H1 (cell line): Measurements from ENCODE around the gene ARMC10. TPM values are rescaled to one million over a fixed set of nuclear protein-coding genes. Genes with fewer than 3 reads are reported as not detected.

Experiments used
- CTCF ChIA-PET: fragments of 300-600 bp; sonication (Branson Sonifier 250); formaldehyde crosslinking; loops from one replicate; lab custom pipeline; 2021; ENCODE audit not compliant: partially characterized antibody; lab: Charles Lee
- POLR2A ChIA-PET: fragments of 300-600 bp; sonication (Branson Sonifier 250); formaldehyde crosslinking; loops from one replicate; lab custom pipeline; 2021; ENCODE audit warnings: inconsistent platforms; ENCODE audit not compliant: partially characterized antibody; lab: Charles Lee
- DNase-seq, 2 experiments: peaks; one replicate each; pipeline versions ENCODE4 v3.0.0 to v3.0.0-alpha.2; 2010 to 2022; ENCODE audit warnings: low spot score in 2 of 2, low read depth in 1 of 2, mixed read lengths in 1 of 2
- FAIRE-seq: peaks from 2 replicates; lab custom pipeline; 2011; peaks lifted over from hg19 to GRCh38; lab: Jason Lieb, UNC
- H2AFZ ChIP-seq: 2 replicates; pipeline ENCODE4 v1.8.1; 2012; ENCODE audit warnings: low read length, inconsistent platforms
- H2AK5ac ChIP-seq: 2 replicates; pipeline ENCODE4 v1.6.1; 2013; ENCODE audit warnings: low read depth, low read length
- H2BK120ac ChIP-seq: replicated peaks from 2 replicates; pipeline ENCODE3; 2013; ENCODE audit warnings: low read depth, low read length, inconsistent platforms
- H2BK12ac ChIP-seq: 2 replicates; pipeline ENCODE4 v1.6.1; 2013; ENCODE audit warnings: low read depth, low read length
- H2BK15ac ChIP-seq: 2 replicates; pipeline ENCODE4 v1.6.1; 2013; ENCODE audit warnings: low read length
- H2BK20ac ChIP-seq: 2 replicates; pipeline ENCODE4 v1.6.1; 2013; ENCODE audit warnings: low read length
- H2BK5ac ChIP-seq: 2 replicates; pipeline ENCODE4 v1.6.1; 2013; ENCODE audit warnings: low read depth, low read length
- H3K14ac ChIP-seq: 2 replicates; pipeline ENCODE4 v1.6.1; 2013; ENCODE audit warnings: inconsistent platforms; ENCODE audit not compliant: insufficient read length
- H3K18ac ChIP-seq: 2 replicates; pipeline ENCODE4 v1.6.1; 2013; ENCODE audit warnings: low read length; ENCODE audit errors: extremely low read depth
- H3K23ac ChIP-seq: 2 replicates; pipeline ENCODE4 v1.6.1; 2013; ENCODE audit warnings: inconsistent platforms; ENCODE audit not compliant: insufficient read length
- H3K23me2 ChIP-seq: 2 replicates; pipeline ENCODE4 v1.6.1; 2013; ENCODE audit warnings: low read depth, low read length
- H3K27ac ChIP-seq: 2 replicates; pipeline ENCODE4 v1.6.1; 2011; ENCODE audit warnings: low read depth, low read length, inconsistent platforms
- H3K27me3 ChIP-seq, 4 experiments: replicated peaks in 1 of 4; 1 replicate in 1 of 4; 2 replicates in 3 of 4; pipeline versions ENCODE4 v1.6.1 to v1.8.1; 2011 to 2013; ENCODE audit warnings: low read length in 3 of 4, mild to moderate bottlenecking in 3 of 4, inconsistent platforms in 2 of 4, mixed read lengths in 2 of 4, moderate library complexity in 1 of 4; ENCODE audit not compliant: control insufficient read depth in 3 of 4, insufficient read depth in 3 of 4; ENCODE audit errors: extremely low read depth in 1 of 4
- H3K36me3 ChIP-seq, 4 experiments: 2 replicates each; pipeline versions ENCODE4 v1.6.1 to v1.8.1; 2011 to 2013; ENCODE audit warnings: mild to moderate bottlenecking in 4 of 4, low read length in 3 of 4, moderate library complexity in 2 of 4, control low read depth in 1 of 4, inconsistent platforms in 1 of 4; ENCODE audit not compliant: insufficient read depth in 4 of 4, control insufficient read depth in 2 of 4
- H3K4ac ChIP-seq: replicated peaks from 2 replicates; pipeline ENCODE3; 2013; ENCODE audit warnings: low read length, low read depth, mixed read lengths, inconsistent platforms; ENCODE audit not compliant: insufficient read length
- H3K4me1 ChIP-seq, 4 experiments: replicated peaks in 1 of 4; 1 replicate in 1 of 4; 2 replicates in 3 of 4; pipeline versions ENCODE4 v1.6.1 to v1.8.1; 2011 to 2013; ENCODE audit warnings: low read length in 3 of 4, inconsistent platforms in 2 of 4, mixed read lengths in 1 of 4; ENCODE audit not compliant: insufficient read depth in 4 of 4, control insufficient read depth in 3 of 4
- H3K4me2 ChIP-seq, 2 experiments: 2 replicates each; pipeline versions ENCODE4 v1.6.1 to v1.8.1; 2011 to 2013; ENCODE audit warnings: low read depth in 2 of 2, low read length in 2 of 2, control low read depth in 1 of 2, inconsistent platforms in 1 of 2, mild to moderate bottlenecking in 1 of 2; ENCODE audit not compliant: insufficient read depth in 1 of 2
- H3K4me3 ChIP-seq, 4 experiments: fragments of 200-600, 300-600 bp in 1 of 4; sonication (generic), shearing (Covaris generic), sonication (Bioruptor Twin) in 1 of 4; 2 replicates each; pipeline versions ENCODE4 v1.5.1 to v1.8.1; 2011 to 2016; ENCODE audit warnings: low read length in 4 of 4, low read depth in 3 of 4, control low read depth in 2 of 4, inconsistent platforms in 2 of 4, mild to moderate bottlenecking in 2 of 4, mixed read lengths in 1 of 4, moderate library complexity in 1 of 4; ENCODE audit not compliant: insufficient read depth in 2 of 4; ENCODE audit errors: extremely low read depth in 1 of 4
- H3K56ac ChIP-seq: replicated peaks from 2 replicates; pipeline ENCODE3; 2013; ENCODE audit warnings: low read depth, mild to moderate bottlenecking, mixed read lengths, low read length, inconsistent platforms; ENCODE audit not compliant: insufficient read length
- H3K79me1 ChIP-seq: 2 replicates; pipeline ENCODE4 v1.6.1; 2013; ENCODE audit warnings: low read depth, low read length, control low read depth
- H3K79me2 ChIP-seq, 2 experiments: 2 replicates each; pipeline versions ENCODE4 v1.6.1 to v1.8.1; 2012 to 2013; ENCODE audit warnings: low read length in 2 of 2, mild to moderate bottlenecking in 2 of 2, inconsistent platforms in 1 of 2; ENCODE audit not compliant: insufficient read depth in 2 of 2, control insufficient read depth in 1 of 2
- H3K9ac ChIP-seq, 4 experiments: replicated peaks in 1 of 4; 1 replicate in 1 of 4; 2 replicates in 3 of 4; pipeline versions ENCODE4 v1.6.1 to v1.8.1; 2011 to 2013; ENCODE audit warnings: low read depth in 3 of 4, low read length in 3 of 4, control low read depth in 2 of 4, mild to moderate bottlenecking in 2 of 4, moderate library complexity in 2 of 4, inconsistent platforms in 1 of 4; ENCODE audit errors: extremely low read depth in 1 of 4
- H3K9me3 ChIP-seq, 2 experiments: 2 replicates each; pipeline versions ENCODE4 v1.6.1 to v1.8.1; 2012 to 2013; ENCODE audit warnings: mild to moderate bottlenecking in 2 of 2, moderate library complexity in 2 of 2, control low read depth in 1 of 2, inconsistent platforms in 1 of 2, low read depth in 1 of 2, low read length in 1 of 2, mixed read lengths in 1 of 2; ENCODE audit not compliant: insufficient read depth in 2 of 2
- H4K20me1 ChIP-seq, 2 experiments: replicated peaks in 1 of 2; 2 replicates each; pipeline versions ENCODE3 to v1.8.1; 2011 to 2013; ENCODE audit warnings: inconsistent platforms in 2 of 2, low read length in 2 of 2, mild to moderate bottlenecking in 1 of 2; ENCODE audit not compliant: insufficient read depth in 2 of 2, control insufficient read depth in 1 of 2
- H4K5ac ChIP-seq: 2 replicates; pipeline ENCODE4 v1.6.1; 2013; ENCODE audit warnings: low read length, low read depth, mixed read lengths, inconsistent platforms; ENCODE audit not compliant: insufficient read length
- H4K8ac ChIP-seq: 2 replicates; pipeline ENCODE4 v1.8.0; 2013; ENCODE audit warnings: mild to moderate bottlenecking, moderate library complexity, low read length, inconsistent platforms; ENCODE audit not compliant: insufficient read depth; ENCODE audit errors: extremely low read depth
- H4K91ac ChIP-seq: replicated peaks from 2 replicates; pipeline ENCODE3; 2013; ENCODE audit warnings: low read length, mixed read lengths, inconsistent platforms; ENCODE audit not compliant: insufficient read length
- BRCA1 ChIP-seq: IDR thresholded peaks from 2 replicates; pipeline ENCODE4 v1.6.1; 2012; ENCODE audit warnings: low read depth, low read length, improper control_type of control experiment
- CREB1 ChIP-seq: IDR thresholded peaks from 2 replicates; pipeline ENCODE4 v1.6.1; 2012; ENCODE audit warnings: inconsistent platforms
- CTCF ChIP-seq, 3 experiments: IDR thresholded peaks; 1 replicate in 2 of 3; 2 replicates in 1 of 3; pipeline versions ENCODE4 v1.5.1 to v1.6.1; 2011; ENCODE audit warnings: low read length in 3 of 3, mild to moderate bottlenecking in 3 of 3, inconsistent platforms in 2 of 3, low read depth in 1 of 3, moderate library complexity in 1 of 3; ENCODE audit not compliant: insufficient read depth in 1 of 3; ENCODE audit errors: control extremely low read depth in 1 of 3
- GTF2F1 ChIP-seq: IDR thresholded peaks from 2 replicates; pipeline ENCODE4 v1.6.1; 2012; ENCODE audit warnings: low read depth, low read length, improper control_type of control experiment, borderline replicate concordance
- HDAC2 ChIP-seq, 2 experiments: fragments of 300-600 bp in 1 of 2; sonication (generic) in 1 of 2; IDR thresholded peaks; 2 replicates each; pipeline ENCODE4 v1.6.1; 2011 to 2012; ENCODE audit warnings: low read depth in 2 of 2, low read length in 2 of 2, mild to moderate bottlenecking in 2 of 2, moderate library complexity in 2 of 2, borderline replicate concordance in 1 of 2, inconsistent platforms in 1 of 2
- JUND ChIP-seq: IDR thresholded peaks from 2 replicates; pipeline ENCODE4 v1.6.1; 2011; ENCODE audit warnings: mild to moderate bottlenecking, improper control_type of control experiment, low read length
- KDM1A ChIP-seq: fragments of 200-600, 300-600 bp; sonication (generic); IDR thresholded peaks from 2 replicates; pipeline ENCODE4 v1.7.1; 2016; ENCODE audit warnings: mild to moderate bottlenecking, low read length, borderline replicate concordance
- POLR2A ChIP-seq, 2 experiments: IDR thresholded peaks; 1 replicate in 1 of 2; 2 replicates in 1 of 2; pipeline ENCODE4 v1.6.1; 2011; ENCODE audit warnings: low read depth in 2 of 2, low read length in 2 of 2, mild to moderate bottlenecking in 2 of 2; ENCODE audit errors: control extremely low read depth in 1 of 2
- RFX5 ChIP-seq: IDR thresholded peaks from 2 replicates; pipeline ENCODE4 v1.6.1; 2011; ENCODE audit warnings: low read depth, low read length, improper control_type of control experiment, borderline replicate concordance
- SP4 ChIP-seq: IDR thresholded peaks from 2 replicates; pipeline ENCODE4 v1.6.1; 2012; ENCODE audit warnings: low read length, inconsistent platforms
- YY1 ChIP-seq: IDR thresholded peaks from 2 replicates; pipeline ENCODE4 v1.6.1; 2011; ENCODE audit warnings: low read depth, mild to moderate bottlenecking, low read length
- WGBS, 2 experiments: shearing (Covaris generic) in 1 of 2; methylation state at CpG; one replicate each; pipeline versions ENCODE4 v1.1.6 to v1.1.7; 2013 to 2015; ENCODE audit warnings: low lambda C conversion rate in 2 of 2, mixed read lengths in 2 of 2, inconsistent platforms in 1 of 2, low coverage in 1 of 2, missing lambda C conversion rate in 1 of 2; ENCODE audit not compliant: insufficient replicate concordance in 2 of 2, insufficient coverage in 1 of 2, insufficient read length in 1 of 2; ENCODE audit errors: extremely low coverage in 1 of 2, missing lambda C conversion rate in 1 of 2; 5-methylcytosine and 5-hydroxymethylcytosine counted together
- polyA plus RNA-seq, 7 experiments: library from polyadenylated mRNA; depleted of rRNA in 3 of 7; stranded (reverse) in 5 of 7; unstranded in 2 of 7; fragments of >200 nt in 5 of 7; fragments of 200-250 nt in 2 of 7; gene quantifications; 1 replicate in 5 of 7; 2 replicates in 1 of 7; 4 replicates in 1 of 7; pipeline versions ENCODE4 v1.2.1 to v1.2.3, GENCODE V29; 2011 to 2013; ENCODE audit warnings: missing spikeins in 2 of 7, mixed read lengths in 2 of 7
- total RNA-seq: library from RNA; stranded (reverse); fragmentation: NEBNext Ultra II Directional; extraction: Animal tissue kit (Norgen Biotek cat#: 25700); gene quantifications from 2 replicates; pipeline ENCODE4 v1.2.1, GENCODE V29; 2021

The ARMC10 gene
- total and polyA plus RNA-seq, 2 of the 8 experiments (the other 6 are each of a cell fraction or from before 2014, with no cell fraction given), result 16.4 to 44.3 TPM

GRCh38 chr7:103083210-103083609 is 8.3 kb downstream of the ARMC10 start:
- Histone ChIP-seq H3K36me3 (peaks cover 4 to 28% (median 9%) of the 10 kb centered on the region in 4 experiments; a peak in 6 of 8 replicates), H3K4me3 (no peak overlapping the region), H3K9ac (no peak overlapping the region), H3K4me1 (0 out of 7 replicates have a peak, but pooled peaks cover 0 to 2% (median 0%) of the 10 kb centered on the region in 4 experiments), H3K27me3 (no peaks in the 10 kb centered on the region), H3K23me2 (no peaks in the 10 kb centered on the region), H4K5ac (no peak overlapping the region), H3K56ac (no peak overlapping the region), H3K79me1 (no peaks in the 10 kb centered on the region), H4K8ac (no peak overlapping the region), H3K14ac (no peak overlapping the region), H3K18ac (no peak overlapping the region), H2BK12ac (no peak overlapping the region), H2BK120ac (no peak overlapping the region), H3K27ac (no peak overlapping the region), H3K79me2 (peaks cover 0 to 19% of the 10 kb centered on the region in 2 experiments; a peak in 1 of 4 replicates), H3K4ac (no peak overlapping the region), H2BK20ac (no peak overlapping the region), H4K20me1 (no peaks in the 10 kb centered on the region), H2AK5ac (no peak overlapping the region), H2BK15ac (no peak overlapping the region), H3K9me3 (no peaks in the 10 kb centered on the region), H3K23ac (no peak overlapping the region), H2AFZ (no peak overlapping the region), H3K4me2 (no peak overlapping the region), H4K91ac (no peak overlapping the region), H2BK5ac (no peak overlapping the region)
- 92% methylated on average over 3 of the region's 3 CpGs; no CpG with 5 or more reads in 1 of the 2 experiments for WGBS, 2 experiments
- FAIRE-seq (no peak), DNase-seq (no peak)
- ChIA-PET POLR2A (interaction anchor here (1.9 kb wide), 1 partner anchor 8 kb away, joined by 9 read pairs; the partner anchor contains the start of genes ARMC10 and FBXL13), CTCF (interaction anchor here (1.0 to 1.3 kb wide), 2 partner anchors 21 to 169 kb away, joined by 3 to 4 read pairs; no protein-coding TSS in a partner anchor)
- TF ChIP-seq JUND (no peak), HDAC2 (IDR thresholded peaks at IDR 0.05; ENCODE audit: borderline replicate concordance in 1 of 2, low read depth in 2 of 2, low read length in 2 of 2) (no peak), POLR2A (IDR thresholded peaks at IDR 0.05; ENCODE audit: control extremely low read depth in 1 of 2, low read depth in 2 of 2, low read length in 2 of 2) (no peak), GTF2F1 (no peak), CTCF (IDR thresholded peaks at IDR 0.05; ENCODE audit: control extremely low read depth in 1 of 3, insufficient read depth in 1 of 3, low read depth in 1 of 3, low read length in 3 of 3) (no peak), KDM1A (no peak), YY1 (no peak), SP4 (no peak), CREB1 (no peak), BRCA1 (no peak), RFX5 (no peak)
